ENCODE measurements around the gene SDCCAG8.

The SDCCAG8 gene

DNA sequence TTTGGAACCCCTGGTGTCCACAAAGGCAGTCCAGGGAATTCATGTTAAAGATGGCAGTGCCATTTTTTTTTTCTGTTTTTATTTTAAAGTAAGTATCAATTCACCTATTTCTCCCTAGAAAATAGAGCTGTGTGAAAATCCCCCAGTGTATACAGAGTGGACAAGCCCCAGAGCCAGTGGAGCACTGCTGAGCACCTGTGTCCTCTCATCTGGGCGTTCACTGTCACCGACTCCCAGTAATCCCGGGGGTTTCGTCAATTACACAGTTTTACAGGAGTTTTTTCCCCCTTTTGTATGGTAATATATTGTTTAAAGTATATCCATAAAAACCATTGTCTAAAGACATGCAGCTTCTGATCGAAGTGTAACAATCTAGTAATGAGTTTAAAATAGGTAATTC is 175.8 kb downstream of the SDCCAG8 start:
- TF ChIP-seq CTCF (IDR thresholded peaks at IDR 0.05; ENCODE audit: low read depth, low read length) = no peak
- H3K4me3 ChIP-seq (ENCODE audit: low read depth, low read length) = no peak overlapping the region

DNA sequence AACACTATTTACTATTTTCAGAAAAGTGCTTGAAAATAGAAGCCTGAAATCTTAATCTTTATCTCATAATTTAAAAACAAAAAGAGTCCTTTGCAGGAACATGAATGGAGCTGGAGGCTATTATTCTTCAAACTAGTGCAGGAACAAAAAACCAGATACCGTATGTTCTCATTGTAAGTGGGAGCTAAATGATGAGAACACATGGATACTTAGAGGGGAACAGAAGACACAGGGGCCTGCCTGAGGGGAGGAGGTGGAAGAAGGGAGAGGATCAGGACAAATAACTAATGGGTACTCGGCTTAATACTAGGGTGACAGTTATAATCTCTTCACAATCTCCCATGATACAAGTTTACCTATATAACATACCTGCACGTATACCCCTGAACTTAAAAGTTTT is 176.3 kb downstream of the SDCCAG8 start:
- no peak overlapping the region for H3K4me3 ChIP-seq (ENCODE audit: low read depth, low read length)
- TF ChIP-seq CTCF (IDR thresholded peaks at IDR 0.05; ENCODE audit: low read depth, low read length) = no peak

DNA sequence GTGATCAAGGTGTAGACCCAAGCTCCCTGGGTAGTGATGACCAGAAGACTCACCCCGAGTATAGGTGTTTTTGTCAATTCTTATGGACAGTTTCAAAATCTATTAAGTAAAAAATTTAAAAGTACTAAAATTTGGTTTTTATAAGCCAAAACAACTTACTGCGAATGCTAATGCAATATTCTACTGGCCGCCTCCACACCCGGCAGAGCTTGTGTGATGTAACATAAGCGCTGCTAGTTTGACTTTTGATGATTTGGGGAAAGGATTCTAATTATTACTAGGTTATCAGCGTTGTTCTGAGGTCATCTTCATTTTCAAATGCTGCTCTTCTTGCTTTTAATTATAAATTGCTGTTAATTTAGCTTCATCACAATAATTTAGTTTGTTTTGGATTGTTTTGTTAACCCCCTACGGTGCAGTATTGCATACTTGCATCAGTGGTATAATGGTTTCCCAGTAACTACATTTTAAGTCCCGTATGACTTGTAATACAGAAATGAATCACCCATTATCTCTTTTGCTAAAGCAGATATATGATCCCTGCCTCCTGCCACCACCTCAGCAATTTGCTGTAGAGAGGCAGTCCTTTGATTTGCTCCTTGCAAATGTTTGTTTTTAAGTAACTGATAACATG is 178.0 kb downstream of the SDCCAG8 start:
- no peak for TF ChIP-seq CTCF (IDR thresholded peaks at IDR 0.05; ENCODE audit: low read depth, low read length)
- H3K4me3 ChIP-seq (ENCODE audit: low read depth, low read length) = no peak overlapping the region

DNA sequence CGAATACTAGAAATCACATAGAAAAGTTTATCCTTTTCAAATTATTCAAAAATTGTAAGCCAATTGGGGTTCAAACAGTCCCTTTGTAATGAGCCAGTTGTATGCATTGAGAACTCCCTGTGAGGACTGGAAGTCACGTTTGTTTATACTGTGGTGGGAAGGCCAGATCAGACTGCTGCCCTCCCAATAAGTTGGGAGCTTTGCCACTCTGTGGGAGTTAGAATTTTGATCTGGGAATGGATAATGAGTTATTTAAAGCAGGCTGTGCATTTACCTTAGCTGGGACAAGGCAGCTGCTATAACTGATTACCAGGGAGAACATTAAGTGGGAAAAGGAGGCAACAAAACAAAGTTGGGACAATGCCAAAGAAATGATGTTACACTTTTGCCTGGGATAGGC is 178.8 kb downstream of the SDCCAG8 start:
- TF ChIP-seq CTCF (IDR thresholded peaks at IDR 0.05; ENCODE audit: low read depth, low read length) = no peak
- no peak overlapping the region for H3K4me3 ChIP-seq (ENCODE audit: low read depth, low read length)

GRCh38 chr1:243435836-243436235 is 180.0 kb downstream of the SDCCAG8 start:
- no peak overlapping the region for H3K4me3 ChIP-seq (ENCODE audit: low read depth, low read length)
- TF ChIP-seq CTCF (IDR thresholded peaks at IDR 0.05; ENCODE audit: low read depth, low read length) = no peak

GRCh38 chr1:243438146-243438545 is 182.3 kb downstream of the SDCCAG8 start:
- H3K4me3 ChIP-seq (ENCODE audit: low read depth, low read length) = no peak overlapping the region
- TF ChIP-seq CTCF (IDR thresholded peaks at IDR 0.05; ENCODE audit: low read depth, low read length) = no peak

GRCh38 chr1:243438815-243439214 is 183.0 kb downstream of the SDCCAG8 start:
- TF ChIP-seq CTCF (IDR thresholded peaks at IDR 0.05; ENCODE audit: low read depth, low read length) = no peak
- H3K4me3 ChIP-seq (ENCODE audit: low read depth, low read length) = no peak overlapping the region
